GM12874 (cell line): ENCODE measurements around the gene DPYSL4.

Experiments
- CTCF ChIP-seq: IDR thresholded peaks from 2 replicates; pipeline ENCODE4 v1.5.1; 2011; ENCODE audit warnings: low read depth, mild to moderate bottlenecking, control low read depth, low read length, moderate library complexity; ENCODE audit not compliant: insufficient read depth

The DPYSL4 gene

GRCh38 chr10:132237871-132238270 is 51.1 kb downstream of the DPYSL4 start:
- TF ChIP-seq CTCF, result no peak

GRCh38 chr10:132238371-132239125 is 51.8 kb downstream of the DPYSL4 start:
- TF ChIP-seq CTCF, result no peak

GRCh38 chr10:132239126-132240031 is 52.6 kb downstream of the DPYSL4 start:
- TF ChIP-seq CTCF, result no peak

- no peak for TF ChIP-seq CTCF
These were observed 53.4 kb downstream of the DPYSL4 start for GRCh38 chr10:132240156-132240555.

GRCh38 chr10:132240581-132240980 is 53.8 kb downstream of the DPYSL4 start:
- TF ChIP-seq CTCF, result no peak

GRCh38 chr10:132241086-132241485 is 54.3 kb downstream of the DPYSL4 start:
- no peak for TF ChIP-seq CTCF

- no peak for TF ChIP-seq CTCF
These were observed 54.7 kb downstream of the DPYSL4 start for GRCh38 chr10:132241496-132241895.
